Measurements from ENCODE around the gene ELAC2.

ELAC2 gene

DNA sequence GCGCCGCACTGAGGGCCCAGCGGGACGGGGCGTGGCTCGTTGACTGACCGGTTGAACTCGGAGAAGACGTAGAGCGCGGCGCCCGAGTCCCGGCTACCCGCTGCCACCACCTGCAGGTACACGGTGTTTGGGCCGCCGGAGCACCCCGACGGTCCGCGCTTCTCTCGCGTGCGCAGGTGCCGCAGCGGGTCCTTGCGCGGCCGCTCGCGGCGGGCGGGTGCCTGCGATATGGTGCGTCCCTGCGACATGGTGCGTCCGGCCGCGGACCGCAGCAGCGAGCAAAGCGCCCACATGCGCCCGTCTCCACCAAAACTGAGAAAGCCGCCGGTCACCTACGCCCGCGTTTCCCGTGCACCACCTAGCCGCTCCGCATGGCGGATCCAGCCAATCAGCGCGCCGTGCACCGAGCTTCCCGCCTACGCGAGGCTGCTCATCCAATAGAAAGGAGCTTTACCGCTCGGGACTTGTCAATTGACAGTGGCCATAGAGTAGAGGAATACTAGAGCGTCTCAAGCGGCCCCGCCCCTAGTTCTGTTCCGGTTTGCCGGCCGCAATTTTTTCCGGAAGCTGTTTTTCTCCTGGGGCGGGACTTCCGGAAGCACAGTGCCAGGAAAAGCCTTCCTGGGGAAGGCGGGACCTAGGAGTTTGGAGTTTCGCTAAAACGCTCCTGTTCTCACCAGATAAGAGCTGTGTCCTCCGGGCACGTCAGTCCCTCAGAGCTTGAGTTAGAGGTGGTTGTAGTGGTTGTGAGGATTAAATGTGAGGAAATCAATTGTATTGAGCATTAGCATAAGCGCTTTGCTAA, at the start of gene ELAC2:
Gene ELAC2, minus strand, starts transcription at position 373 of the 805 bp plus-strand sequence. Its CDS starts 80 bp downstream, at position 293.
- H3K27ac Mint-ChIP-seq, result peak within 1 kb of the TSS; percentile 89
- peaks cover 37% of the 10 kb centered on the region for H3K4me1 Mint-ChIP-seq
- no peaks in the 10 kb centered on the region for H3K9me3 Mint-ChIP-seq
- H3K27me3 Mint-ChIP-seq, result no peaks in the 10 kb centered on the region
- peaks cover 24% of the 10 kb centered on the region for H3K36me3 Mint-ChIP-seq
- H3K4me3 Mint-ChIP-seq, result peak within 1 kb of the TSS; percentile 97
- peak; percentile 99 for ATAC-seq

GRCh38 chr17:13065032-13065431, 47.2 kb upstream of the ELAC2 start:
- ATAC-seq, result no peak
- no peaks in the 10 kb centered on the region for H3K4me1 Mint-ChIP-seq
- H3K9me3 Mint-ChIP-seq, result peaks cover 3% of the 10 kb centered on the region
- no peak overlapping the region for H3K27ac Mint-ChIP-seq
- no peaks in the 10 kb centered on the region for H3K27me3 Mint-ChIP-seq
- no peaks in the 10 kb centered on the region for H3K36me3 Mint-ChIP-seq
- H3K4me3 Mint-ChIP-seq, result no peak overlapping the region

DNA sequence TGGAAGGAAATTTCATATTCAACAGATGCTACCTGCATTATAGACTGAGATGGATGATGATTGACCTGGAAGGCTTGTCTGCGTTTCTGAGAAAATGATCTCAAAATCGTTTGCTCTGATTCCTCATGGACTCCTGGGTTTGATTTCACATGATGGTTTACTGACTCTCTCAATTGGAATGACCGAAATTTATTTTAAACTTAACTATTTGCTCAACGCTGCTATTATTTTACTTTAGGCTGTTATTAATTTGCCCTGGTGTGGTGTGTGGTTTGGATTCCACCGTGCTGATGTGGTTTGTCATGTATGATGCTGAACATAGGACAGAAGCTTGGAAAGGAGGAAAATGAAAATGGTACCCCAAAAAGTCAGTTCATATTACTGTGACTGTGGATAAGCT, 37.3 kb upstream of the ELAC2 start:
- no peaks in the 10 kb centered on the region for H3K4me1 Mint-ChIP-seq
- H3K27ac Mint-ChIP-seq, result no peak overlapping the region
- no peaks in the 10 kb centered on the region for H3K27me3 Mint-ChIP-seq
- H3K36me3 Mint-ChIP-seq, result no peaks in the 10 kb centered on the region
- peaks cover 3% of the 10 kb centered on the region for H3K9me3 Mint-ChIP-seq
- H3K4me3 Mint-ChIP-seq, result no peak overlapping the region
- no peak for ATAC-seq

GRCh38 chr17:13054666-13055065, 36.8 kb upstream of the ELAC2 start:
- Mint-ChIP-seq H3K27ac (no peak overlapping the region), H3K9me3 (peaks cover 3% of the 10 kb centered on the region), H3K36me3 (no peaks in the 10 kb centered on the region), H3K27me3 (no peaks in the 10 kb centered on the region), H3K4me1 (no peaks in the 10 kb centered on the region), H3K4me3 (no peak overlapping the region)
- ATAC-seq, result no peak

DNA sequence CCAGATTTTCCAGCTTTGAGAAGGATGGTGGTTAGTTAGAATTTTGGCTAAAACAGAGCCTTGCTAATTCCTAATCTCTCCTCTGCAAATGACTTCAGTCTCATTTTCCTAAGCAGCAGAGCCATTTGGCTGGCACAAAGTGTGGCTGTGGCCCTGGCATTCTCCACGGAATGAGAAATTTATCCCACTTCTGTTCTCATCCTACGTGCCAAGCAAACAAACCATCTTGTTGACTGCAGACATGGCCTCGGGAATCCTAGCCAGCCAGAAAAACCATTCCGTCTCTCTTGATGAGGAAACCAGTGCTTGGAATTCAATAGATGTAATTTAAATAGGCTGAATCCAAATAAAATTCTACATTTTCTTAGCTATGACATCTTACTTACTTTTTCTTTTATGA, 34.1 kb upstream of the ELAC2 start:
- no peaks in the 10 kb centered on the region for H3K9me3 Mint-ChIP-seq
- H3K4me1 Mint-ChIP-seq, result no peaks in the 10 kb centered on the region
- no peak for ATAC-seq
- no peak overlapping the region for H3K27ac Mint-ChIP-seq
- H3K27me3 Mint-ChIP-seq, result peaks cover 6% of the 10 kb centered on the region
- no peaks in the 10 kb centered on the region for H3K36me3 Mint-ChIP-seq
- H3K4me3 Mint-ChIP-seq, result no peak overlapping the region

- Mint-ChIP-seq H3K4me3 (no peak overlapping the region), H3K9me3 (no peaks in the 10 kb centered on the region), H3K27ac (no peak overlapping the region), H3K36me3 (no peaks in the 10 kb centered on the region), H3K4me1 (no peaks in the 10 kb centered on the region), H3K27me3 (peaks cover 36% of the 10 kb centered on the region)
- ATAC-seq, result no peak
Measured at GRCh38 chr17:13047011-13047606, 29.3 kb upstream of the ELAC2 start.

GRCh38 chr17:13046361-13046760, 28.5 kb upstream of the ELAC2 start:
- no peak for ATAC-seq
- Mint-ChIP-seq H3K4me1 (no peaks in the 10 kb centered on the region), H3K27ac (no peak overlapping the region), H3K36me3 (no peaks in the 10 kb centered on the region), H3K4me3 (no peak overlapping the region), H3K9me3 (no peaks in the 10 kb centered on the region), H3K27me3 (peaks cover 44% of the 10 kb centered on the region)

DNA sequence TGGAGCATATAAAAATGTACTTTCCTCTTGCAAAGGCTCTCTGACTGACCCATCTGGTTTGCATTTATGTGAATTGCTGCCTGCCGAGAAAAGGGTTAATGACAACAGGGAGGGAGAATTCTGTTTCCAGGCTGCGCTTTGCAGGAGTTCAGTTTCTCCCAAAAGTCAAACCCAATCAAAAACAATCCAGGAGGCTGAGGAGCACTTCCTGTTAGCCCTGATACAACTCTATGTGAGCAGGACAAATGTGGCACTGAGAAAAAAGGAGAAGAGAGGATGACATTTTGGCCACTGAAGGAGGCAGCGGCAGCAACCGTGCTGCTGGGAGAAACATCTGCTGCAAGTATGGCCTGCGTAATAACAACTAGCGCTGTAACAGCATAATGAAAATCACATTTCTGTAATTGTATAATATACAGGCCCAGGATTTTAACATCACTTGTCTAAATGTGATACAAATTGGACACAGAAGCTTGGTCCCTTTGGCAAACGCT, 26.8 kb upstream of the ELAC2 start:
- Mint-ChIP-seq H3K36me3 (no peaks in the 10 kb centered on the region), H3K27me3 (peaks cover 45% of the 10 kb centered on the region), H3K4me3 (no peak overlapping the region), H3K9me3 (no peaks in the 10 kb centered on the region), H3K27ac (no peak overlapping the region), H3K4me1 (no peaks in the 10 kb centered on the region)
- no peak for ATAC-seq

DNA sequence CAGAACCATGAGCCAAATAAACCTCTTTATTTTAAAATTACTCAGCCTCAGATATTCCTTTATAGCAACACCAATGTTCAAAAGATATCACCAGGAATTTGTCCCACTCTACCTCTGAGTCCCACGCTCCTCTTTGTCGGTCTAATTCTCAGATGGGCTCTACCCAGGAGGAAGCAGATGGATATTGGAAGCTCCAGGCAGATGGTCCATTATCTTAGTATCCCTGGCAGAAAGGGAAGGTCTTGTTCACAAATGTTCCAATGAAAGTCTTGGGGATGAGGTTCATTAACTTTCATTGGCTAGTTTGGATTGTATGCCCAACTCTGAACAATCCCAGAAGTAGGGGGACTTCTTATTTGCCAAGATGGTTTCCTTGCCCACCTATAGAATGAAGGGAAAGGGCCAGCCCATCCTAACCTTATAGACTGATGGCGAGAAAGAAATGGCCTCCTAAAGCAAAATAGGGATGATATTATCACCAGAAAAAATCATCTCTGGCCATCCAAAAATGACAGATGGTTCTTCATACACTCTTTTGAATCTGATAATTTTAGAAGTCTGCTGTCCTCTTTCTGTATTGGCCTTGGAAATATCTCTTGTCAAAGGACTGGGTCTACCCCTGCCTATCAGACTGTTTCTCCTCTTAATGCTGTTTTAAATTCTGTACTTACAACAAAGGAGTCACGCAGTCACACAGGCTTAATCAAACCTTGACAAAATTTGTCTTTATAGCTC, 21.3 kb upstream of the ELAC2 start:
- no peaks in the 10 kb centered on the region for H3K36me3 Mint-ChIP-seq
- H3K27ac Mint-ChIP-seq, result no peak overlapping the region
- no peaks in the 10 kb centered on the region for H3K4me1 Mint-ChIP-seq
- H3K4me3 Mint-ChIP-seq, result no peak overlapping the region
- peaks cover 16% of the 10 kb centered on the region for H3K9me3 Mint-ChIP-seq
- no peak for ATAC-seq
- H3K27me3 Mint-ChIP-seq, result peaks cover 35% of the 10 kb centered on the region

DNA sequence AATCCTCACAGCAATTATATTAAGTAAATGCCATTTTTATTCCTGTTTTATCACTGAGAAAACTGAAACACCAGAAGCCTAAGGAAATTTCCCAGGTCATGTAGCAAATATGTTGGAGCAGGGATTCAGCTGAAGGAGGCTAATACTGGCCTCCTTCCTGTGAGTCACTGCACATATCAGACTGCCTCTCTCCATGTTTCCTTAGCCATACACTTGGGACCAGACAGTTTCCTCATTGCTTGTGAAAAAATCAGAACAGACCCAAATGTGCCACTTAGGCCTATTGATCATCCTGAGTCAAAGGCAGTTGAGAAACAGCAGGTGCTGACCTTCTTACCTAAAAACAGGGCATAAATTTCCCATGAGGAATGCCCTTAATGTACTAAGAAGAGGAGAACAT, 18.9 kb upstream of the ELAC2 start:
- no peak for ATAC-seq
- Mint-ChIP-seq H3K27ac (no peak overlapping the region), H3K4me1 (peaks cover 6% of the 10 kb centered on the region), H3K36me3 (no peaks in the 10 kb centered on the region), H3K4me3 (no peak overlapping the region), H3K27me3 (peaks cover 14% of the 10 kb centered on the region), H3K9me3 (peaks cover 16% of the 10 kb centered on the region)

- H3K27me3 Mint-ChIP-seq, result peaks cover 8% of the 10 kb centered on the region
- ATAC-seq, result no peak
- peaks cover 14% of the 10 kb centered on the region for H3K4me1 Mint-ChIP-seq
- no peak overlapping the region for H3K27ac Mint-ChIP-seq
- H3K9me3 Mint-ChIP-seq, result peaks cover 16% of the 10 kb centered on the region
- no peaks in the 10 kb centered on the region for H3K36me3 Mint-ChIP-seq
- H3K4me3 Mint-ChIP-seq, result no peak overlapping the region
Measured at GRCh38 chr17:13035420-13035819, 17.6 kb upstream of the ELAC2 start.

GRCh38 chr17:13031718-13032350, 14.0 kb upstream of the ELAC2 start:
- Mint-ChIP-seq H3K4me1 (peaks cover 14% of the 10 kb centered on the region), H3K36me3 (no peaks in the 10 kb centered on the region), H3K27ac (no peak overlapping the region), H3K9me3 (peaks cover 13% of the 10 kb centered on the region), H3K4me3 (no peak overlapping the region), H3K27me3 (peaks cover 14% of the 10 kb centered on the region)
- ATAC-seq, result peak; percentile 57

DNA sequence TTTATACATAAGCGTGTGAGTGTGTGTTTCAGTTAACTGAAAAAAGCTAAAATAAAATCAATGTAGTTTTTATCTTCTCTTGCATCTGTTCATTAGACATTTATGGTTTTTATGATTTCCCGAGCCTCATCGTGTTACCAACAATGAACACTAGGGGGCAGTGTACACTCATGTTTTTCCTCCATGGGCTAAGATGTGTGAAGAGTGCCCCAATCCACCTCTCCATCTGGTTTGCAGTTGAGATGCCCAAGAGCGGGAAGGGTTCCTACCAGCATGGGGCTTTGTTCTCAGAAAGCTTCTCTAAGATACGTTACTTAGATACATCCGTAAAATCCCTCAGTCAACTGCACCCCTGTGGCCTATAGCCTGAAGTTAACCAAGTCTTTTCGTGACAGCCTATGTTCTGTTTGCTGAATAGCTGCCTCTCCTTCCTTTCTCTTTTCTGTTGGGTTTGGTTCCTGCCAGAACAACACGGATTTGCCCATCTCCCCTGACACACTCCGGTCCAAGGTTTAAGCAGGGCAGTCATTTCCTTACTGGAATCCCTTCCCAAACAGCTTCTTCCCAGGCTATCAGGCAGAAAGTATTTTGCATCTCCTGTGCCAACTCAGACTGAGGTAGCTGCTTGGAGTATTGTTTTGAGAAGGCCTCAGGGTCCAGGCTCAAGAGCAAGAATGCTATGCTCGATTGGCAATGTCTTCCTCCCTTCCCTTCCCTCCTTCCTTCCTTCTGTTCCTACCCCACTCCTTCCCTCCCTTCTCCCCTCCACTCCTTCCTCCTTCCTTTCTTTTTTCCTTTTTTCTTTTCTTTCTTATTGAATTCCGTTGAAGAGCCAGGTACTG, 12.9 kb upstream of the ELAC2 start:
- Mint-ChIP-seq H3K27me3 (peaks cover 25% of the 10 kb centered on the region), H3K36me3 (no peaks in the 10 kb centered on the region), H3K27ac (no peak overlapping the region), H3K4me3 (no peak overlapping the region), H3K9me3 (peaks cover 7% of the 10 kb centered on the region), H3K4me1 (peaks cover 20% of the 10 kb centered on the region)
- no peak for ATAC-seq

DNA sequence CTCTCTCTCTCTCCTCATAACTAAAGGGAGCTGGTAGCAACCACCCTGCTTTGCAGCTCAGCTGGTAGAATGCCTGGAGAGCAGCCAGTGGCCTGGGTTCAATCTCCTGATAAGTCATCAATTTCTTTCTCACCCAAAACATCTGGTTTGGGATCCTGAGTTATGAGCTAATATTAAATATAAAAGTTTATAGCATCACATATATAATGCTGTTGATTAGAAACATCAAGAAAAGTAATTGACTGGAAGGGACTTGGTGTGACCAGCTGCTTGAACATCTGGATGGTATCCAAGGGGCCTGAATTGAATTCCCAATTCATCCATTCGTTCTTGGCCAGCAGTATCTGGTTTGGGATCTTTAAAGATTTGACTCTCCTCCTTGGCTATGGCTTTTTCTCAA, 12.2 kb upstream of the ELAC2 start:
- Mint-ChIP-seq H3K27ac (no peak overlapping the region), H3K36me3 (no peaks in the 10 kb centered on the region), H3K4me3 (no peak overlapping the region), H3K9me3 (peaks cover 3% of the 10 kb centered on the region), H3K27me3 (peaks cover 25% of the 10 kb centered on the region), H3K4me1 (peaks cover 26% of the 10 kb centered on the region)
- no peak for ATAC-seq

Data from stimulated activated memory B cell treated with anti-CD40 and anti-IgM and Interleukin-4, amounts not matched to agents 10 μg/mL and 1 μg/mL and 100 μg/mL, for 72 hours (primary cell).